Spleen (tissue), 11 donors: ENCODE measurements around the gene TLK1. TPM values are rescaled to one million over a fixed set of nuclear protein-coding genes. Genes with fewer than 3 reads are reported as not detected.
"Not testable (repeated sequence)": the region's sequence is repeated elsewhere in the genome, so short reads cannot be mapped to it uniquely, and the experiment has no call there.

Experiments
- DNase-seq: peaks from one replicate; pipeline ENCODE4 v3.0.0-alpha.2; 2020
- H3K27ac ChIP-seq, 8 donors: fragments of 200-600 bp; sonication (generic) in 7 of 8; 1 replicate in 4 of 8; 2 replicates in 4 of 8; pipeline versions ENCODE4 v1.5.0 to v1.8.0; 2016 to 2021; ENCODE audit warnings: inconsistent platforms in 4 of 8, mild to moderate bottlenecking in 4 of 8, moderate library complexity in 1 of 8
- H3K27me3 ChIP-seq, 7 donors: fragments of 200-600 bp; sonication (generic) in 6 of 7; replicated peaks in 1 of 7; 1 replicate in 4 of 7; 2 replicates in 3 of 7; pipeline versions ENCODE4 v1.5.0 to v1.8.0; 2016 to 2021; ENCODE audit warnings: inconsistent platforms in 3 of 7, mild to moderate bottlenecking in 1 of 7
- H3K36me3 ChIP-seq, 6 donors: fragments of 200-600 bp; sonication (generic) in 5 of 6; 1 replicate in 4 of 6; 2 replicates in 2 of 6; pipeline versions ENCODE4 v1.5.0 to v1.8.0; 2016 to 2021; ENCODE audit warnings: inconsistent platforms in 2 of 6
- H3K4me1 ChIP-seq, 6 donors: fragments of 200-600 bp; sonication (generic) in 5 of 6; 1 replicate in 3 of 6; 2 replicates in 3 of 6; pipeline versions ENCODE4 v1.5.0 to v1.8.0; 2016 to 2021; ENCODE audit warnings: inconsistent platforms in 3 of 6
- H3K4me3 ChIP-seq, 8 donors: fragments of 200-600 bp; sonication (generic) in 7 of 8; 1 replicate in 4 of 8; 2 replicates in 4 of 8; pipeline versions ENCODE4 v1.5.0 to v1.8.0; 2016 to 2021; ENCODE audit warnings: inconsistent platforms in 4 of 8, mild to moderate bottlenecking in 4 of 8, moderate library complexity in 2 of 8
- H3K9me3 ChIP-seq, 8 donors: fragments of 200-600 bp; sonication (generic) in 7 of 8; 1 replicate in 4 of 8; 2 replicates in 4 of 8; pipeline versions ENCODE4 v1.5.0 to v1.8.0; 2016 to 2021; ENCODE audit warnings: inconsistent platforms in 4 of 8
- POLR2A ChIP-seq, 3 donors: fragments of 450-650 bp; IDR thresholded peaks; one replicate each; pipeline ENCODE4 v1.5.1; 2017; ENCODE audit warnings: antibody characterized with exemption in 3 of 3, mild to moderate bottlenecking in 1 of 3
- POLR2AphosphoS5 ChIP-seq, 3 donors: sonication (generic); formaldehyde crosslinking; IDR thresholded peaks; one replicate each; pipeline ENCODE4 v1.5.1; 2017; ENCODE audit warnings: antibody characterized with exemption in 3 of 3
- WGBS, 5 donors: extraction: QIAGEN DNeasy Blood & Tissue Kit in 3 of 5; methylation state at CpG; one replicate each; pipeline versions ENCODE4 v1.1.5 to v1.1.7; 2013 to 2018; 5-methylcytosine and 5-hydroxymethylcytosine counted together
- intact Hi-C: fragments of 100-400 bp; cut with DNase I; formaldehyde crosslinking; loops from one replicate; pipeline ENCODE4 v1.15.0; 2023; ENCODE audit warnings: low total_unique reads
- polyA plus RNA-seq, 3 donors: library from polyadenylated mRNA; stranded (reverse); fragments of 200-250 nt; gene quantifications; one replicate each; pipeline ENCODE4 v1.2.1, GENCODE V29; 2013
- total RNA-seq, 7 donors: library from RNA; depleted of rRNA in 3 of 7; stranded (reverse); fragments of >200 nt in 3 of 7; fragmentation: NEBNext Ultra II Directional in 4 of 7; extraction: Animal tissue kit (Norgen Biotek cat#: 25700) in 4 of 7; gene quantifications; one replicate each; pipeline versions ENCODE4 v1.1.0 to v1.2.1, GENCODE V29; 2016 to 2021
- TF ChIP-seq, protein P1 (sequence below), 11 experiments: fragments of 200-600 bp in 7 of 11; fragments of 450-650 bp in 4 of 11; sonication (generic) in 4 of 11; IDR thresholded peaks in 8 of 11; conservative IDR thresholded peaks in 3 of 11; 1 replicate in 7 of 11; 2 replicates in 4 of 11; pipeline versions ENCODE4 v1.4.0 to v1.8.0; 2016 to 2021; ENCODE audit warnings: antibody characterized with exemption in 11 of 11, inconsistent platforms in 4 of 11, mild to moderate bottlenecking in 1 of 11
- donor health status: healthy with polysubstance abuse.
- donor health status: DM: no; HTN: no; CAD: no; lungs with moderate emphysema.
- donor health status: DM: no; HTN: no; CAD: no.
- donor health status: Bipolar disorder and iron deficiency.
- donor health status: healthy.
- donor health status: DM: no; HTN: no; CAD: no.
- donor health status: DM: yes; HTN: yes; CAD: no.

TLK1 gene
- total and polyA plus RNA-seq, 10 donors = 19.7 to 100.0 (median 81.7) TPM

DNA sequence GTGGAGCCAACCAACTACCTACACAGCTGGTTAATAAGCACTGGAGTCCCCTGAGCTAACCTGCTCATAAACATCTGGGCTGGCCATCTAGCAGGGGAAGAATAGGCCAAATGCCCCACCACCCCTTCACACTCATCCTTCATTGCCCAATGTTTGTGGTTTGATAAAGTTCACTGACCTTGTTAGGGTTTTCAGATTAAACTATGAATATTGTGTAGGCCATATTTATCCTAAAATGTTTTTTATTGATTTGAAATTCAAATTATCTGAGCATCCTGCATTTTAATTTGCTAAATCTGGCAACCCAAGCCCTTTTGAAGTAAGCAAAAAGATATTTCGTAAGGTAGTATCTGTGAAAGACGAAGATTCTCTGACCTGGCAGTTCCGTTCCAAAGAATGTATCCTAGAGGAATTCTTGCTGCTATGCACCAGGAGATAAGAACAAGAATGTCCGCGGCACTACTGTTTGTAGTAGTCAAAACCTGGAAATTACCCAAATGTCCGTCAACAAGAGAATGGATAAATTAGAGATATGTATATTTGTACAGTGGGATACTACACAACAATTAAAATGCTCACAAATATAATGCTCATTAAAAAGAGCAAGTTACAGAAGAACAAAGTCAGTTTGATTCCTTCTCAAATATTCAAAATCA, 5.8 kb upstream of the TLK1 start:
- Histone ChIP-seq H3K27ac (no peak overlapping the region), H3K36me3 (no peaks in the 10 kb centered on the region), H3K9me3 (no peaks in the 10 kb centered on the region), H3K4me1 (peaks cover 8 to 30% (median 25%) of the 10 kb centered on the region in 6 donors), H3K27me3 (no peaks in the 10 kb centered on the region), H3K4me3 (no peak overlapping the region)
- TF ChIP-seq POLR2AphosphoS5 (IDR thresholded peaks at IDR 0.05) (no peak), POLR2A (IDR thresholded peaks at IDR 0.05) (no peak)
- TF ChIP-seq, protein P1, sequence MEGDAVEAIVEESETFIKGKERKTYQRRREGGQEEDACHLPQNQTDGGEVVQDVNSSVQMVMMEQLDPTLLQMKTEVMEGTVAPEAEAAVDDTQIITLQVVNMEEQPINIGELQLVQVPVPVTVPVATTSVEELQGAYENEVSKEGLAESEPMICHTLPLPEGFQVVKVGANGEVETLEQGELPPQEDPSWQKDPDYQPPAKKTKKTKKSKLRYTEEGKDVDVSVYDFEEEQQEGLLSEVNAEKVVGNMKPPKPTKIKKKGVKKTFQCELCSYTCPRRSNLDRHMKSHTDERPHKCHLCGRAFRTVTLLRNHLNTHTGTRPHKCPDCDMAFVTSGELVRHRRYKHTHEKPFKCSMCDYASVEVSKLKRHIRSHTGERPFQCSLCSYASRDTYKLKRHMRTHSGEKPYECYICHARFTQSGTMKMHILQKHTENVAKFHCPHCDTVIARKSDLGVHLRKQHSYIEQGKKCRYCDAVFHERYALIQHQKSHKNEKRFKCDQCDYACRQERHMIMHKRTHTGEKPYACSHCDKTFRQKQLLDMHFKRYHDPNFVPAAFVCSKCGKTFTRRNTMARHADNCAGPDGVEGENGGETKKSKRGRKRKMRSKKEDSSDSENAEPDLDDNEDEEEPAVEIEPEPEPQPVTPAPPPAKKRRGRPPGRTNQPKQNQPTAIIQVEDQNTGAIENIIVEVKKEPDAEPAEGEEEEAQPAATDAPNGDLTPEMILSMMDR (IDR thresholded peaks at IDR 0.05 in 8 of 11, conservative IDR thresholded peaks at IDR 0.05 in 3 of 11) = no peak
- 96 to 98% (median 96%) methylated on average over 6 of the region's 6 CpGs for WGBS, 5 donors
- no peak for DNase-seq
- intact Hi-C loops = no loop called here

DNA sequence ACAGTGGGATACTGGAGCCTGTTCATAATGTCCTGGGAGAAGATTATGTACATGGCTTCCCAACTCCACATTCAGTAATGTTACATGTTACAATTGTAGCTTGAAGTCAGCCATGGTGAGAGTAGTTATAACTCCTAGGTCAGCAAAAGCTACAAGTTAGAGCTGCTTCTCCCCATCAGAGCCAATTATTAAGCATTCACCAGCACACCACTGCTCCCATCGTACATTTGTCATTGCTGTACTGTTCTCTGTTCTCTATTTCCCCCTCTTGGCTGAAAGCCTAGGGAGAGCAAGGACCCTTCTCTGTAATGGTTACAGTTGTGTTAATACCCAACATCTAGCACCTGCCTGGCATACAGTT, 5.3 kb upstream of the TLK1 start:
- no peak for DNase-seq
- no peaks in the 10 kb centered on the region for H3K36me3 ChIP-seq
- WGBS, 5 donors = 75 to 100% (median 92%) methylated on average over 1 of the region's 1 CpG
- no peaks in the 10 kb centered on the region for H3K9me3 ChIP-seq
- TF ChIP-seq, protein P1 (IDR thresholded peaks at IDR 0.05 in 8 of 11, conservative IDR thresholded peaks at IDR 0.05 in 3 of 11) = no peak
- TF ChIP-seq POLR2A (IDR thresholded peaks at IDR 0.05) (no peak), POLR2AphosphoS5 (IDR thresholded peaks at IDR 0.05) (no peak)
- no peak overlapping the region for H3K4me3 ChIP-seq
- H3K4me1 ChIP-seq = peaks cover 9 to 33% (median 28%) of the 10 kb centered on the region in 6 donors
- intact Hi-C loops = no loop called here
- H3K27ac ChIP-seq = no peak overlapping the region
- no peaks in the 10 kb centered on the region for H3K27me3 ChIP-seq

DNA sequence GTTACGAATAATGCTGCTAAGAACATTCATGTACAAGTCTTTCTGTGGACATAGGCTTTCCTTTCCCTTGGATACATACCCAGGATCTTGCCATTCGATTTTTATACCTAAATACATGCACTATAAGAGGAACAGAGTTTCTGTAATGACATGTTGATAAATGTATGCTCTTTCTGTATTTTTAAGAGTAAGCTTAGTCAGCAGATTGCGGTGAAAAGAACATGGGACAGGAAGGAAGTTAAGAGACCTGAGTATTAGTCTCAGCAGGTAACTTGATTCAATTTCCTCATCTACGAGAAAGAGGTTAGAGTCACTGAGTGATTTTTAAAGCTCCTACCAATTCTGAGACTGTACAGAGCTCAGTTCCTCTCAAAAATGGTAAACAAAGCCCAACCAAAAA, 2.6 kb upstream of the TLK1 start:
- Histone ChIP-seq H3K27ac (peak overlapping the region in 5 of 8 donors; percentile 13 to 98 (median 97)), H3K27me3 (no peaks in the 10 kb centered on the region), H3K4me3 (no peak overlapping the region), H3K9me3 (no peaks in the 10 kb centered on the region), H3K36me3 (no peaks in the 10 kb centered on the region), H3K4me1 (peaks cover 15 to 48% (median 40%) of the 10 kb centered on the region in 6 donors)
- 41 to 46% (median 44%) methylated on average over 4 of the region's 4 CpGs for WGBS, 5 donors
- TF ChIP-seq, protein P1 (IDR thresholded peaks at IDR 0.05 in 8 of 11, conservative IDR thresholded peaks at IDR 0.05 in 3 of 11) = no peak
- TF ChIP-seq POLR2A (IDR thresholded peaks at IDR 0.05) (no peak), POLR2AphosphoS5 (IDR thresholded peaks at IDR 0.05) (no peak)
- no peak for DNase-seq
- intact Hi-C loops = loop anchor here (5.0 kb wide), 2 partner anchors 254 to 269 kb away; partner anchors contain the start of genes DCAF17 and METTL8

DNA sequence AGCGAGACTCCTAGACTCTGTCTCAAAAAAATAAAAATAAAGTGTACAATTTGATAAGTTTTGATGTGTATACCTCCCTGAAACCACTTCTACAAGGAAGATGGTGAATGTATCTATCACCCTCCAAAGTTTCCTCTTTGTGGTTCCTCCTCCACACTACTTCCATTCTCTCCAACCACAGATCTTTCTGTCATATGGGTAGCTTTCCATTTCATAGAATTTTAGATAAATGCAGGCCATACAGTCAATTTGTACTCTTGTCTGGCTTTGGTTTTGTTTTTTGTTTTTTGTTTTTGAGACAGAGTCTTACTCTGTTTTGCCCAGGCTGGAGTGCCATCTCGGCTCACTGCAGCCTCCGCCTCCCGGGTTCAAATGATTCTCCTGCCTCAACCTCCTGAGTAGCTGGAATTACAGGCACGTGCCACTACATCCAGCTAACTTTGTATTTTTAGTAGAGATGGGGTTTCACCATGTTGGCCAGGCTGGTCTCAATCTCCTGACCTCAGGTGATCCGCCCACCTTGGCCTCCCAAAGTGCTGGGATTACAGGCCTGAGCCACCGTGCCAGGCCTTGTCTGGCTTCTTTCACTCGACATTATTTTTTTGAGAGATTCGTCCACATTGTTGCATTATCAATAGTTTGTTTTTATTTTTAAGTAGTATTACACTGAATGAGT, 2.0 kb upstream of the TLK1 start:
- DNase-seq, H3K4me3 ChIP-seq, H3K9me3 ChIP-seq, H3K36me3 ChIP-seq, H3K27me3 ChIP-seq: not testable (repeated sequence)
- intact Hi-C loops = loop anchor here (5.0 kb wide), 2 partner anchors 255 to 270 kb away; partner anchors contain the start of genes DCAF17 and METTL8
- H3K4me1 ChIP-seq = peaks cover 21 to 54% (median 46%) of the 10 kb centered on the region in 6 donors
- H3K27ac ChIP-seq = peak overlapping the region in 6 of 8 donors; percentile 13 to 98 (median 96)
- 85 to 97% (median 94%) methylated on average over 9 of the region's 9 CpGs for WGBS, 5 donors
